Measurements from ENCODE around the gene ERC2.

GRCh38 chr3:55546866-55547669, 921.2 kb downstream of the ERC2 start:
- TF ChIP-seq CTCF (conservative IDR thresholded peaks at IDR 0.05 in 1 of 2, IDR thresholded peaks at IDR 0.05 in 1 of 2; ENCODE audit: extremely low read depth in 1 of 2, insufficient read depth in 1 of 2, low read depth in 1 of 2, low read length in 2 of 2) (no peak), EZH2 (IDR thresholded peaks at IDR 0.05; ENCODE audit: borderline replicate concordance, low read length) (no peak)

Data from mammary epithelial cell (primary cell).